HepG2 (cell line): ENCODE measurements around the gene RXRG. TPM values are rescaled to one million over a fixed set of nuclear protein-coding genes. Genes with fewer than 3 reads are reported as not detected.

ENCODE experiments used
- ATAC-seq: fragments of 200-7000 bp; cut with Tn5 transposase; 3 replicates; pipeline ENCODE4 v1.9.1; 2020; ENCODE audit warnings: mild to moderate bottlenecking, moderate library complexity
- BruUV-seq: library from RNA; stranded (reverse); fragments of 400-500 nt; replicated peaks from 2 replicates; lab custom pipeline; 2021; lab: Mats Ljungman, UMichigan
- CTCF ChIA-PET: fragments of 300-600 bp; formaldehyde crosslinking; extraction: SDS; loops from one replicate; lab custom pipeline; 2021; ENCODE audit warnings: low total read pairs, inconsistent platforms, low intra/inter-chr PET ratio; lab: Yijun Ruan, JAX
- POLR2A ChIA-PET: fragments of 350-600 bp; sonication (Branson Sonifier 250); formaldehyde crosslinking; loops from one replicate; lab custom pipeline; 2020; ENCODE audit warnings: antibody characterized with exemption, inconsistent platforms; lab: Yijun Ruan, JAX
- DNase-seq: peaks from one replicate; pipeline ENCODE4 v3.0.0-alpha.2; 2015; ENCODE audit warnings: low spot score
- FAIRE-seq: peaks from 3 replicates; lab custom pipeline; 2011; peaks lifted over from hg19 to GRCh38; lab: Jason Lieb, UNC
- H2AFZ ChIP-seq: one replicate; pipeline ENCODE4 v1.6.1; 2011; ENCODE audit warnings: low read length, inconsistent platforms
- H3K27ac ChIP-seq: fragments of 300-600 bp; 3 replicates; pipeline ENCODE4 v1.8.0; 2011; ENCODE audit warnings: mixed run types, mild to moderate bottlenecking, mixed read lengths, low read length, inconsistent platforms; ENCODE audit not compliant: insufficient read depth; ENCODE audit errors: extremely low read length
- H3K27me3 ChIP-seq, 2 experiments: fragments of 200-600 bp in 1 of 2; 2 replicates in 1 of 2; 3 replicates in 1 of 2; pipeline versions ENCODE4 v1.6.0 to v1.8.0; 2011; ENCODE audit warnings: low read length in 2 of 2, mild to moderate bottlenecking in 2 of 2, moderate library complexity in 2 of 2, inconsistent platforms in 1 of 2; ENCODE audit not compliant: insufficient read depth in 2 of 2, control insufficient read depth in 1 of 2
- H3K36me3 ChIP-seq, 2 experiments: fragments of 200-600 bp in 1 of 2; replicated peaks in 1 of 2; 2 replicates in 1 of 2; 3 replicates in 1 of 2; pipeline versions ENCODE4 v1.5.1 to v1.8.0; 2011; ENCODE audit warnings: low read length in 2 of 2, inconsistent platforms in 1 of 2; ENCODE audit not compliant: insufficient read depth in 2 of 2, control insufficient read depth in 1 of 2
- H3K4me1 ChIP-seq: 2 replicates; pipeline ENCODE4 v1.5.1; 2012; ENCODE audit warnings: low read length, inconsistent platforms; ENCODE audit not compliant: insufficient read depth
- H3K4me2 ChIP-seq: 2 replicates; pipeline ENCODE4 v1.6.0; 2011; ENCODE audit warnings: low read depth, low read length, inconsistent platforms
- H3K4me3 ChIP-seq, 3 experiments: fragments of 200-600 bp in 1 of 3; sonication (generic), shearing (Covaris generic) in 1 of 3; replicated peaks in 1 of 3; 2 replicates each; pipeline ENCODE4 v1.5.1; 2011 to 2016; ENCODE audit warnings: low read length in 3 of 3, inconsistent platforms in 2 of 3, low read depth in 2 of 3, mild to moderate bottlenecking in 2 of 3, control low read depth in 1 of 3, mixed read lengths in 1 of 3; ENCODE audit not compliant: insufficient read depth in 1 of 3
- H3K79me2 ChIP-seq: one replicate; pipeline ENCODE4 v1.6.1; 2011; ENCODE audit warnings: low read length, inconsistent platforms; ENCODE audit not compliant: insufficient read depth
- H3K9ac ChIP-seq: 2 replicates; pipeline ENCODE4 v1.6.0; 2011; ENCODE audit warnings: mild to moderate bottlenecking, low read depth, low read length, inconsistent platforms; ENCODE audit not compliant: insufficient read depth
- H3K9me3 ChIP-seq: 2 replicates; pipeline ENCODE4 v1.5.1; 2012; ENCODE audit warnings: mild to moderate bottlenecking, low read length
- H4K20me1 ChIP-seq: 2 replicates; pipeline ENCODE4 v1.6.0; 2011; ENCODE audit warnings: inconsistent platforms, mild to moderate bottlenecking, low read length, moderate library complexity; ENCODE audit not compliant: insufficient read depth
- CEBPB ChIP-seq: IDR thresholded peaks from 2 replicates; pipeline ENCODE4 v1.6.1; 2011; ENCODE audit warnings: low read depth, low read length, improper control_type of control experiment, borderline replicate concordance
- FOXK2 ChIP-seq: fragments of 450-650 bp; IDR thresholded peaks from 2 replicates; pipeline ENCODE4 v1.6.1; 2016
- HIVEP1 ChIP-seq: sonication (generic); formaldehyde crosslinking; IDR thresholded peaks from 2 replicates; pipeline ENCODE4 v1.4.0; 2020; ENCODE audit warnings: mild to moderate bottlenecking, missing genetic modification reagents
- KAT8 ChIP-seq: IDR thresholded peaks from 2 replicates; pipeline ENCODE4 v1.6.1; 2016; ENCODE audit warnings: missing genetic modification reagents, missing compliant biosample characterization
- KDM5A ChIP-seq: fragments of 200-600 bp; sonication (generic); IDR thresholded peaks from 2 replicates; pipeline ENCODE4 v1.7.0; 2018; ENCODE audit warnings: antibody characterized with exemption, mild to moderate bottlenecking, low read length, borderline replicate concordance
- NFATC3 ChIP-seq: sonication (generic); formaldehyde crosslinking; IDR thresholded peaks from 2 replicates; pipeline ENCODE4 v1.5.1; 2020; ENCODE audit warnings: mild to moderate bottlenecking, missing genetic modification reagents
- PITX1 ChIP-seq: sonication (generic); formaldehyde crosslinking; IDR thresholded peaks from 2 replicates; pipeline ENCODE4 v1.5.1; 2020; ENCODE audit warnings: mild to moderate bottlenecking, missing genetic modification reagents
- RARG ChIP-seq: sonication (generic); formaldehyde crosslinking; IDR thresholded peaks from 2 replicates; pipeline ENCODE4 v1.4.0; 2020; ENCODE audit warnings: low read depth, mild to moderate bottlenecking, missing genetic modification reagents
- SMAD9 ChIP-seq: sonication (generic); formaldehyde crosslinking; IDR thresholded peaks from 2 replicates; pipeline ENCODE4 v1.5.1; 2020; ENCODE audit warnings: mild to moderate bottlenecking, missing genetic modification reagents
- STAG1 ChIP-seq: sonication (generic); formaldehyde crosslinking; IDR thresholded peaks from 2 replicates; pipeline ENCODE4 v1.4.0; 2020; ENCODE audit warnings: missing genetic modification reagents
- ZFY ChIP-seq: sonication (generic); formaldehyde crosslinking; IDR thresholded peaks from 2 replicates; pipeline ENCODE4 v1.4.0; 2020; ENCODE audit warnings: missing genetic modification reagents
- ZMAT3 ChIP-seq: sonication (generic); formaldehyde crosslinking; conservative IDR thresholded peaks from 2 replicates; pipeline ENCODE4 v1.7.0; 2021; ENCODE audit warnings: missing genetic modification reagents
- ZNF563 ChIP-seq: sonication (generic); formaldehyde crosslinking; IDR thresholded peaks from 2 replicates; pipeline ENCODE4 v1.8.0; 2022; ENCODE audit warnings: mild to moderate bottlenecking, moderate library complexity, missing genetic modification reagents
- WGBS: methylation state at CpG from one replicate; pipeline ENCODE4 v1.1.6; 2017; ENCODE audit warnings: low lambda C conversion rate; 5-methylcytosine and 5-hydroxymethylcytosine counted together
- in situ Hi-C: cut with HindIII; loops from 2 replicates; pipeline ENCODE4 v1.10.0; 2017; ENCODE audit warnings: low pct_unique_long_range_greater_than_20kb; ENCODE audit not compliant: extremely low pct_ligation_motif_present
- intact Hi-C: fragments of 100-400 bp; cut with micrococcal nuclease; formaldehyde crosslinking; loops from one replicate; pipeline ENCODE4 v1.10.0; 2022; ENCODE audit not compliant: unreplicated experiment
- polyA plus RNA-seq, 8 experiments: library from polyadenylated mRNA; depleted of rRNA in 3 of 8; stranded (reverse) in 7 of 8; unstranded in 1 of 8; fragments of >200 nt; fragmentation: Illumina TruSeq in 4 of 8; extraction: Trizol in 4 of 8; gene quantifications; 2 replicates each; pipeline versions ENCODE4 v1.2.1 to v1.2.3, GENCODE V29; 2011 to 2016; ENCODE audit warnings: low read depth in 4 of 8, missing spikeins in 1 of 8, mixed read lengths in 1 of 8; ENCODE audit not compliant: insufficient read depth in 1 of 8
- total RNA-seq, 5 experiments: library from RNA; depleted of rRNA; stranded (reverse); fragments of >200 nt; fragmentation: Illumina TruSeq; extraction: Trizol; gene quantifications; 2 replicates each; pipeline ENCODE4 v1.2.3, GENCODE V29; 2016; ENCODE audit warnings: low read depth in 1 of 5
- TF ChIP-seq, protein P1 (sequence below): IDR thresholded peaks from 2 replicates; pipeline ENCODE4 v1.6.1; 2018; ENCODE audit warnings: missing genetic modification reagents, mild to moderate bottlenecking, missing compliant biosample characterization
- TF ChIP-seq, protein P2 (sequence below): sonication (generic); formaldehyde crosslinking; IDR thresholded peaks from 2 replicates; pipeline ENCODE4 v1.5.1; 2020; ENCODE audit warnings: missing genetic modification reagents, mild to moderate bottlenecking, borderline replicate concordance
- TF ChIP-seq, protein P3 (sequence below): sonication (generic); formaldehyde crosslinking; IDR thresholded peaks from 2 replicates; pipeline ENCODE4 v1.8.1; 2023; ENCODE audit warnings: mild to moderate bottlenecking, missing genetic modification reagents

The RXRG gene
- total and polyA plus RNA-seq, 2 of the 13 experiments (the other 11 are each of a cell fraction or from before 2014, with no cell fraction given), result not detected

DNA sequence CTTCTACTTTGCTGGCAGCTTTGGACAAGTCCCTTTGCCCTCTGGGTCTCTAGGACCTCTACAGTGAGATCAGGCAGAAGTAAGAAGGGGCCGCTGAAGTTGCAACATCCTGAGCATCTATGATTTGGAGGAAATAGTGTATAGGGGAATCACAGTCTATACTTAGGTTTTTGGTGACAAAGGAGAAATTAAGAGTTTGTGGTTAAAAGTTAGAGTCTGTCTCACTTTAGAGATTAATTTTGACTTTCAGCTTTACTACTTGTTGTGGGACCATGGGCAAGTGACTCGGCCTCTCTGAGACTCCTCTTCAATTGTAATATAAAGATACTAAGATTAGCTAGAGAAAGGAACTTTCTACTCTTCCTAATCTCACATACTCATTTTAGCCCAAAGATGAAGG, 55.3 kb downstream of the RXRG start:
- TF ChIP-seq KAT8 (CRISPR knock-in tag) (no peak), PITX1 (no peak), ZNF563 (CRISPR knock-in tag) (no peak), FOXK2 (no peak), CEBPB (no peak), RARG (CRISPR knock-in tag) (no peak)
- TF ChIP-seq, protein P1, sequence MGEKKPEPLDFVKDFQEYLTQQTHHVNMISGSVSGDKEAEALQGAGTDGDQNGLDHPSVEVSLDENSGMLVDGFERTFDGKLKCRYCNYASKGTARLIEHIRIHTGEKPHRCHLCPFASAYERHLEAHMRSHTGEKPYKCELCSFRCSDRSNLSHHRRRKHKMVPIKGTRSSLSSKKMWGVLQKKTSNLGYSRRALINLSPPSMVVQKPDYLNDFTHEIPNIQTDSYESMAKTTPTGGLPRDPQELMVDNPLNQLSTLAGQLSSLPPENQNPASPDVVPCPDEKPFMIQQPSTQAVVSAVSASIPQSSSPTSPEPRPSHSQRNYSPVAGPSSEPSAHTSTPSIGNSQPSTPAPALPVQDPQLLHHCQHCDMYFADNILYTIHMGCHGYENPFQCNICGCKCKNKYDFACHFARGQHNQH (CRISPR knock-in tag), result no peak
- H3K4me3 ChIP-seq, result no peak overlapping the region
- in situ Hi-C loops, result no loop called here
- no peaks in the 10 kb centered on the region for H3K4me1 ChIP-seq
- H2AFZ ChIP-seq, result no peak overlapping the region
- no peaks in the 10 kb centered on the region for H3K36me3 ChIP-seq
- BruUV-seq, result no TSS peak
- ATAC-seq (no peak), FAIRE-seq (no peak), DNase-seq (no peak)
- no peaks in the 10 kb centered on the region for H3K27me3 ChIP-seq
- no peaks in the 10 kb centered on the region for H3K79me2 ChIP-seq
- no peak overlapping the region for H3K9ac ChIP-seq
- no peaks in the 10 kb centered on the region for H4K20me1 ChIP-seq
- CTCF ChIA-PET, result no interaction called here
- intact Hi-C loops, result no loop called here
- no peaks in the 10 kb centered on the region for H3K9me3 ChIP-seq
- H3K4me2 ChIP-seq, result no peak overlapping the region
- POLR2A ChIA-PET, result no interaction called here
- 3% methylated on average over 2 of the region's 2 CpGs for WGBS
- no peak overlapping the region for H3K27ac ChIP-seq

DNA sequence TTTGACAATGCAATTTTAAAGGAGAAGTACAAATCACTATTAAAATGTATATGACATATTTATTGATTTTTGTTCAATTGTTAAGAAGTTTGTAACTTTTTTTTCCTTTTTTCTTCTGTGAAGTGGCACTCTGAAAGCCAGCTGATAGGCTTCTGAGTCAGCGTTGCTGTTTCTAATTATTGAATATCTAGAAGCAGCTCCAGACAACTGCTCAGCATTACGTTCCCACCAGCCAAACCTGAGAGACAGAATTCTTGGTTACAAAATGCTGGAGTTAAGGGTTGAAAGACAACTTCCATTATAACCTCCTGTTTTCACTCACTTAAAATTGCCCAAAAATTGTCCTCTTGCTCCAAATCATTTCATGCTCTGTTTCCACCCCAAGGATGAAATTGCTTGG, 57.0 kb downstream of the RXRG start:
- WGBS, result 44% methylated on average over 2 of the region's 2 CpGs
- Histone ChIP-seq H4K20me1 (no peaks in the 10 kb centered on the region), H3K9ac (no peak overlapping the region), H3K27ac (no peak overlapping the region), H3K27me3 (no peaks in the 10 kb centered on the region; a peak in 1 of 5 replicates), H2AFZ (no peak overlapping the region), H3K4me2 (no peak overlapping the region), H3K4me1 (no peaks in the 10 kb centered on the region), H3K9me3 (no peaks in the 10 kb centered on the region), H3K36me3 (no peaks in the 10 kb centered on the region), H3K79me2 (no peaks in the 10 kb centered on the region), H3K4me3 (no peak overlapping the region)
- intact Hi-C loops (no loop called here), in situ Hi-C loops (no loop called here)
- FAIRE-seq, result no peak
- ATAC-seq, result no peak
- no peak for DNase-seq
- CTCF ChIA-PET, result no interaction called here
- POLR2A ChIA-PET, result no interaction called here
- BruUV-seq, result no TSS peak
- TF ChIP-seq ZMAT3 (CRISPR knock-in tag), result no peak
- no peak for TF ChIP-seq NFATC3 (CRISPR knock-in tag)
- TF ChIP-seq, protein P2, sequence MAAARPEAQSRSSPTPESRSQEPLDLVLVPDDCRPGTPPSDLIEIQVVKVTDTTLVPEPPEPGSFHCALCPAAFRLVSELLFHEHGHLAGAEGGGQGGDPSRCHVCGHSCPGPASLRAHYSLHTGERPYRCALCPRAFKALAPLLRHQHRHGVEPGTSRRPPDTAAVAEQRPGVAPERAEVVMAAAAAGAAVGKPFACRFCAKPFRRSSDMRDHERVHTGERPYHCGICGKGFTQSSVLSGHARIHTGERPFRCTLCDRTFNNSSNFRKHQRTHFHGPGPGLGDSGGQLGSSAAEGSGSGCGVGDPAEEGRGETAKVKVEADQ (CRISPR knock-in tag), result no peak
- TF ChIP-seq HIVEP1 (CRISPR knock-in tag), result no peak
- TF ChIP-seq SMAD9, result no peak
- no peak for TF ChIP-seq ZFY (CRISPR knock-in tag)
- TF ChIP-seq, protein P3, sequence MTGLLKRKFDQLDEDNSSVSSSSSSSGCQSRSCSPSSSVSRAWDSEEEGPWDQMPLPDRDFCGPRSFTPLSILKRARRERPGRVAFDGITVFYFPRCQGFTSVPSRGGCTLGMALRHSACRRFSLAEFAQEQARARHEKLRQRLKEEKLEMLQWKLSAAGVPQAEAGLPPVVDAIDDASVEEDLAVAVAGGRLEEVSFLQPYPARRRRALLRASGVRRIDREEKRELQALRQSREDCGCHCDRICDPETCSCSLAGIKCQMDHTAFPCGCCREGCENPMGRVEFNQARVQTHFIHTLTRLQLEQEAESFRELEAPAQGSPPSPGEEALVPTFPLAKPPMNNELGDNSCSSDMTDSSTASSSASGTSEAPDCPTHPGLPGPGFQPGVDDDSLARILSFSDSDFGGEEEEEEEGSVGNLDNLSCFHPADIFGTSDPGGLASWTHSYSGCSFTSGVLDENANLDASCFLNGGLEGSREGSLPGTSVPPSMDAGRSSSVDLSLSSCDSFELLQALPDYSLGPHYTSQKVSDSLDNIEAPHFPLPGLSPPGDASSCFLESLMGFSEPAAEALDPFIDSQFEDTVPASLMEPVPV (CRISPR knock-in tag), result no peak
- no peak for TF ChIP-seq KDM5A
- TF ChIP-seq STAG1 (CRISPR knock-in tag), result no peak
